ENCODE data around the gene PLGRKT. TPM values are rescaled to one million over a fixed set of nuclear protein-coding genes. Genes with fewer than 3 reads are reported as not detected.

The PLGRKT gene
- total RNA-seq, 2 donors from 2014 or later: 6.0 to 8.8 TPM

DNA sequence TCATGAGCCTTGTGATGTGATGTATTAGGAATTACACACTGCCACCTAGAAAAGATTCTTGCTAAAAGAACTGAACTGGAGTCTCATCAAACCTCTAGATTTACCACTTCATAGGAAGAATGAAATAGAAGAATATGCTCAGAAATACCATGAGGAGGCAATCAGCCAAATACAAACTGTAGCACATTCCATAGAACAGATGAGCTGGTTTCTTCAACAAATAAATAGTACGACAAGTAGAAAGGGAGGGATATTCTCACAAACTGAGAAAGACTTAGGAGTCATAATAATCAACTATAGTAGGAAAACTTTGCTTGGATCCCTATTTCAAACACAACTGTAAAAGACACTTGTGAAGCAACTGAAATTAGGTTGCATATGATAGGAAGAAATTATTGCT lies 15.4 kb downstream of the PLGRKT start:
- H3K27ac ChIP-seq: no peak overlapping the region

DNA sequence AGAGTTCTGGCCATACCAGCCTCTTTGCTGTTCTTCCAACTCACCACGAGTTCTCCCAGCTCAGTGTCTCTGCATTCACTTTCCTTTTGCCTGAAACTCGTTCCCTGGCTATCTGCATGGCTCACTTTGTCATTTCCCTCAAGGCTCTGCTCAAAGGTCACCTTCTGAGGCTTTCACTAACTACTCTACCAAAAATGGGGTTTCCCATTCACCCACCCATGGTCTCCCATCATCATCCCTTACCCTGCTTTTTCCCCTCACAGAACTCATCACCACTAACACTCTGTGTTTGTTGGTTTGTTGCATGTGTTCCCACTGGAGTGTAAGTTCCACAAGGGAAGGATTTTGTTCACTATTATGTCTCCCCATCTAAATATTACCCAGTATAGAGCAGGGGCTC lies 16.6 kb downstream of the PLGRKT start:
- Histone ChIP-seq H3K4me3 (no peak overlapping the region), H3K4me1 (ENCODE audit: control insufficient read depth in 1 of 2, low read depth in 2 of 2) (no peaks in the 10 kb centered on the region), H3K27ac (no peak overlapping the region), H3K27me3 (replicated peaks; ENCODE audit: insufficient read depth) (no peaks in the 10 kb centered on the region), H3K36me3 (no peaks in the 10 kb centered on the region), H3K9me3 (no peaks in the 10 kb centered on the region)
- TF ChIP-seq, protein P1, sequence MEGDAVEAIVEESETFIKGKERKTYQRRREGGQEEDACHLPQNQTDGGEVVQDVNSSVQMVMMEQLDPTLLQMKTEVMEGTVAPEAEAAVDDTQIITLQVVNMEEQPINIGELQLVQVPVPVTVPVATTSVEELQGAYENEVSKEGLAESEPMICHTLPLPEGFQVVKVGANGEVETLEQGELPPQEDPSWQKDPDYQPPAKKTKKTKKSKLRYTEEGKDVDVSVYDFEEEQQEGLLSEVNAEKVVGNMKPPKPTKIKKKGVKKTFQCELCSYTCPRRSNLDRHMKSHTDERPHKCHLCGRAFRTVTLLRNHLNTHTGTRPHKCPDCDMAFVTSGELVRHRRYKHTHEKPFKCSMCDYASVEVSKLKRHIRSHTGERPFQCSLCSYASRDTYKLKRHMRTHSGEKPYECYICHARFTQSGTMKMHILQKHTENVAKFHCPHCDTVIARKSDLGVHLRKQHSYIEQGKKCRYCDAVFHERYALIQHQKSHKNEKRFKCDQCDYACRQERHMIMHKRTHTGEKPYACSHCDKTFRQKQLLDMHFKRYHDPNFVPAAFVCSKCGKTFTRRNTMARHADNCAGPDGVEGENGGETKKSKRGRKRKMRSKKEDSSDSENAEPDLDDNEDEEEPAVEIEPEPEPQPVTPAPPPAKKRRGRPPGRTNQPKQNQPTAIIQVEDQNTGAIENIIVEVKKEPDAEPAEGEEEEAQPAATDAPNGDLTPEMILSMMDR (IDR thresholded peaks at IDR 0.05): no peak
- ATAC-seq (ENCODE audit: insufficient number of reproducible peaks, low FRiP score, low read depth) (no peak), DNase-seq (ENCODE audit: low spot score) (no peak)

More for the DNA sequence above, 15.4 kb downstream of the PLGRKT start:
- Histone ChIP-seq H3K4me1 (ENCODE audit: control insufficient read depth in 1 of 2, low read depth in 2 of 2) (no peaks in the 10 kb centered on the region), H3K36me3 (no peaks in the 10 kb centered on the region), H3K4me3 (no peak overlapping the region), H3K9me3 (no peaks in the 10 kb centered on the region), H3K27me3 (replicated peaks; ENCODE audit: insufficient read depth) (no peaks in the 10 kb centered on the region)
- TF ChIP-seq, protein P1 (IDR thresholded peaks at IDR 0.05): no peak
- no peak for DNase-seq (ENCODE audit: low spot score)
- no peak for ATAC-seq (ENCODE audit: insufficient number of reproducible peaks, low FRiP score, low read depth)

DNA sequence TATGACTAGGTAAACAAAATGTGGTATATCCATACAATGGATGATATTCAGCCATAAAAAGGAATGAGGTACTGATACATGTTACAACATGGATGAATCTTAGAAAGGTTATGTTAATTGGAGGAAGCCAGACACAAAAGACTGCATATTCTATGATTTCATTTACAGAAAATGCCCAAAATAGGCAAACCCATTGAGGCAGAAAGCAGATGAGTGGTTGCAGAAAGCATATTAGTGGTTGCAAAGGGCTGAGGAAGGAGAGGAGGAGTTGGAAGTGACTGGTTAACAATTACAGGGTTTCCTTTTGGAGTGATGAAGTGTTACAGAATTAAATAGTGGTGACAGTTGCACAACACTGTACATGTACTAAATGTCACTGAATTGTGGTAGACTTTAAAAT lies 17.7 kb downstream of the PLGRKT start:
- TF ChIP-seq, protein P1 (IDR thresholded peaks at IDR 0.05): no peak
- no peaks in the 10 kb centered on the region for H3K27me3 ChIP-seq (replicated peaks; ENCODE audit: insufficient read depth)
- H3K36me3 ChIP-seq: no peaks in the 10 kb centered on the region
- H3K27ac ChIP-seq: no peak overlapping the region
- H3K4me1 ChIP-seq (ENCODE audit: control insufficient read depth in 1 of 2, low read depth in 2 of 2): no peaks in the 10 kb centered on the region
- ATAC-seq (ENCODE audit: insufficient number of reproducible peaks, low FRiP score, low read depth) (no peak), DNase-seq (ENCODE audit: low spot score) (no peak)
- no peaks in the 10 kb centered on the region for H3K9me3 ChIP-seq
- H3K4me3 ChIP-seq: no peak overlapping the region

DNA sequence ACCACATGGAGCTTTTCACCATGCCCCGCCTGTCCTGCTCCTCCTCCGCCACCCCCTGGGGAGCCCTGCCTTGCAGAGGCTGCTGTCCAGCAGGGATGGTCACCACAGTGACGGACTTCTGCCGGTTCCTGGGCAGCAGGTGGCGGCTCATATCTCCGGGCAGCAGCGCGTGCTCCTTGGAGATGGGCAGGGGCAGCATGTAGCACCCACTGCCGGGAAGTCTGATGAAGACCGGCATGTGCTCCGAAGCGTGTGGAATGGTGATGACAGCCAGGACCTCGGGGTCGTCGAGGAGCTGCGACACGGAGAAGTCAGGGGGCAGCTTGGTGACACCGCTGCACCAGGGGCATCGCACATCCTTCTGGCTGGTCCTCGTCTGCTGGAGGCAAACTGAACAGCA lies 19.2 kb downstream of the PLGRKT start:
- H3K4me1 ChIP-seq (ENCODE audit: control insufficient read depth in 1 of 2, low read depth in 2 of 2): no peaks in the 10 kb centered on the region
- no peaks in the 10 kb centered on the region for H3K27me3 ChIP-seq (replicated peaks; ENCODE audit: insufficient read depth)
- no peak overlapping the region for H3K27ac ChIP-seq
- no peaks in the 10 kb centered on the region for H3K9me3 ChIP-seq
- ATAC-seq (ENCODE audit: insufficient number of reproducible peaks, low FRiP score, low read depth) (no peak), DNase-seq (ENCODE audit: low spot score) (no peak)
- no peak overlapping the region for H3K4me3 ChIP-seq
- TF ChIP-seq, protein P1 (IDR thresholded peaks at IDR 0.05): no peak
- no peaks in the 10 kb centered on the region for H3K36me3 ChIP-seq

DNA sequence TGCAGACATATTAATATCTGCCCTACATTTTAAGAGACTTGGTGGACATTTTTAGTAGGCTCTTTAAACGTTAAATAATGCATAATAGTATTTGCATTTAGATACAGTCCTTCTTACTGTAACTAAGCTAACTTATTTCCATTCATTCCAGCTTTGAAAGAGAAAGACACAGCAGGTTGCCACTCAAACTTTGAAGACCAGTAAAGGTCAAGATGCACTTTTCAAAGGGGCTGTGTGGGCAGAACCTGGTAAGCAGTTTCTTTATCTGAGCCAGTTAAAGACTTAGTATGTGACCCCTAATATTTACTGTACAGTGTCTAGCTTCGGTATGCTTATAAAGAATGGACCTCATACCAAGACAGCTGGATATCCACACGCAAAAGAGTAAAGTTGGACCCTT lies 20.8 kb downstream of the PLGRKT start:
- no peak for DNase-seq (ENCODE audit: low spot score)
- no peaks in the 10 kb centered on the region for H3K36me3 ChIP-seq
- no peak for ATAC-seq (ENCODE audit: insufficient number of reproducible peaks, low FRiP score, low read depth)
- no peak overlapping the region for H3K4me3 ChIP-seq
- no peaks in the 10 kb centered on the region for H3K4me1 ChIP-seq (ENCODE audit: control insufficient read depth in 1 of 2, low read depth in 2 of 2)
- H3K27me3 ChIP-seq (replicated peaks; ENCODE audit: insufficient read depth): no peaks in the 10 kb centered on the region
- no peak overlapping the region for H3K27ac ChIP-seq
- TF ChIP-seq, protein P1 (IDR thresholded peaks at IDR 0.05): no peak
- H3K9me3 ChIP-seq: no peaks in the 10 kb centered on the region
